BE2C (cell line): ENCODE data around the gene ATP2A1.
"Not testable (repeated sequence)": the region's sequence is repeated elsewhere in the genome, so short reads cannot be mapped to it uniquely, and the experiment has no call there.

ENCODE experiments used
- DNase-seq: peaks from one replicate; pipeline ENCODE4 v3.0.0-alpha.2; 2020
- H3K27me3 ChIP-seq: fragments of 250-450 bp; sonication (Bioruptor Pico); 2 replicates; pipeline ENCODE4 v1.5.1; 2020; ENCODE audit warnings: mild to moderate bottlenecking
- H3K36me3 ChIP-seq: fragments of 250-450 bp; sonication (Bioruptor Pico); 2 replicates; pipeline ENCODE4 v1.5.1; 2020; ENCODE audit warnings: mild to moderate bottlenecking
- H3K4me1 ChIP-seq: fragments of 250-450 bp; sonication (Bioruptor Pico); 2 replicates; pipeline ENCODE4 v1.5.1; 2020
- H3K4me3 ChIP-seq: 2 replicates; pipeline ENCODE4 v1.5.1; 2011; ENCODE audit warnings: low read depth, low read length
- H3K9me3 ChIP-seq: fragments of 250-450 bp; sonication (Bioruptor Pico); 2 replicates; pipeline ENCODE4 v1.5.1; 2020
- CTCF ChIP-seq: IDR thresholded peaks from 2 replicates; pipeline ENCODE4 v1.5.1; 2012; ENCODE audit warnings: mild to moderate bottlenecking, low read depth, low read length

ATP2A1 gene

GRCh38 chr16:28924762-28925385 is 46.6 kb downstream of the ATP2A1 start, which contains the start of gene RABEP2:
Gene RABEP2, minus strand, starts transcription at chr16:28925238. Its CDS starts 75 bp downstream, at chr16:28925163.
- Histone ChIP-seq H3K27me3 (no peaks in the 10 kb centered on the region), H3K9me3 (no peaks in the 10 kb centered on the region), H3K36me3 (no peaks in the 10 kb centered on the region), H3K4me1 (no peaks in the 10 kb centered on the region), H3K4me3 (peak within 1 kb of the TSS; percentile 72)
- TF ChIP-seq CTCF, result no peak
- DNase-seq, result peak; percentile 96

GRCh38 chr16:28925386-28926228 is 47.3 kb downstream of the ATP2A1 start:
- Histone ChIP-seq H3K4me3 (peak overlapping the region; percentile 72), H3K36me3 (no peaks in the 10 kb centered on the region), H3K9me3 (no peaks in the 10 kb centered on the region), H3K4me1 (no peaks in the 10 kb centered on the region), H3K27me3 (no peaks in the 10 kb centered on the region)
- no peak for TF ChIP-seq CTCF
- DNase-seq, result peak; percentile 71

GRCh38 chr16:28926284-28926683 is 48.0 kb downstream of the ATP2A1 start:
- H3K36me3 ChIP-seq, H3K4me1 ChIP-seq, DNase-seq, H3K9me3 ChIP-seq, H3K4me3 ChIP-seq, H3K27me3 ChIP-seq: not testable (repeated sequence)

- TF ChIP-seq CTCF, result no peak
- Histone ChIP-seq H3K4me1 (no peaks in the 10 kb centered on the region), H3K4me3 (no peak overlapping the region), H3K27me3 (no peaks in the 10 kb centered on the region), H3K36me3 (no peaks in the 10 kb centered on the region), H3K9me3 (no peaks in the 10 kb centered on the region)
- DNase-seq, result no peak
Measured at GRCh38 chr16:28927815-28928214, 49.5 kb downstream of the ATP2A1 start.

GRCh38 chr16:28930203-28930602 is 51.9 kb downstream of the ATP2A1 start:
- Histone ChIP-seq H3K27me3 (no peaks in the 10 kb centered on the region), H3K4me1 (no peaks in the 10 kb centered on the region), H3K4me3 (no peak overlapping the region), H3K36me3 (no peaks in the 10 kb centered on the region), H3K9me3 (no peaks in the 10 kb centered on the region)
- TF ChIP-seq CTCF, result no peak
- DNase-seq, result no peak

- DNase-seq, result no peak
Measured at GRCh38 chr16:28930652-28931051, 52.4 kb downstream of the ATP2A1 start.

More at GRCh38 chr16:28930652-28931051, 52.4 kb downstream of the ATP2A1 start:
- no peaks in the 10 kb centered on the region for H3K27me3 ChIP-seq
- no peaks in the 10 kb centered on the region for H3K9me3 ChIP-seq
- no peaks in the 10 kb centered on the region for H3K4me1 ChIP-seq
- TF ChIP-seq CTCF, result no peak
- no peak overlapping the region for H3K4me3 ChIP-seq
- no peaks in the 10 kb centered on the region for H3K36me3 ChIP-seq
